IPS-20b (cell line): ENCODE results near the gene SACM1L.

ENCODE experiments used
- H3K27ac ChIP-seq: one replicate; pipeline ENCODE4 v1.5.1; 2013; ENCODE audit warnings: low read length
- H3K27me3 ChIP-seq: 2 replicates; pipeline ENCODE4 v1.6.1; 2013; ENCODE audit warnings: mild to moderate bottlenecking, low read length, inconsistent platforms; ENCODE audit not compliant: insufficient read depth
- H3K36me3 ChIP-seq: 2 replicates; pipeline ENCODE4 v1.6.1; 2013; ENCODE audit warnings: low read depth, mild to moderate bottlenecking, inconsistent platforms, low read length, moderate library complexity; ENCODE audit not compliant: insufficient read depth
- H3K4me1 ChIP-seq: 2 replicates; pipeline ENCODE4 v1.6.1; 2013; ENCODE audit warnings: mild to moderate bottlenecking, control low read depth, inconsistent platforms, low read length, moderate library complexity; ENCODE audit not compliant: insufficient read depth
- H3K4me3 ChIP-seq: 2 replicates; pipeline ENCODE4 v1.5.1; 2013; ENCODE audit warnings: mild to moderate bottlenecking, low read length, inconsistent platforms
- H3K9ac ChIP-seq: 2 replicates; pipeline ENCODE4 v1.6.1; 2013; ENCODE audit warnings: low read depth, mild to moderate bottlenecking, inconsistent platforms, low read length, moderate library complexity
- H3K9me3 ChIP-seq: 2 replicates; pipeline ENCODE4 v1.6.1; 2013; ENCODE audit warnings: mild to moderate bottlenecking, low read depth, low read length, inconsistent platforms; ENCODE audit not compliant: insufficient read depth

The SACM1L gene

DNA sequence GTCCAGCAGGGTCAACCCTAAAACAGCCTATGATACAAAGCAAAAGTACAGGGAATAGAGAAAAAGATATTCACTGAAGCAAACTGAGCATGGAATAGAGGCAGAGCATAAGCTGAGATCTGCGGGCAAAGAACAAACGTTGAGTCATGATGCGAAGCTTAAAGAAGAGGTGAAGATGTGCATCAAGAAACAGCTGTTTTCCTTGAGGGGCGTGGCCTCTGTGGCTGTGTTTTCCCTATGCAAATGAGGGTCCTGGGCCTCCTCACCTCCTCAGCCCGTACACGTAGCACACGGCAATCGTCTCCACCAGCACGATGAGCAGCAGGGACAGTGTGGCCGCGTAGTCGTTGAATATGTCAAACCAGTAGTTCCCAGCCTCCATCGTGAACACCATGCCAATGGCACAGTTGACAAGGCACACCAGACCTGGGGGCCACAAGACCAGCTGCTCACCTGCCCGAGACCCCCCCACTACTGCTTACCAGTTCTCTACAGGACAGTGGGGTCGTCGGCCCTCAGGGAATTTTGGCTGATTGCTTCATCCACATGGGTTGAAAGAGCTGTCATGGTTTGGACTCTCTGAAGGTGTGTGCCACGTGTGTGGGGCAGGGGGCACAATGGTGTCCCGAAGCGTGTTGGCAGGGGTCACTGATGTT lies 73.6 kb downstream of the SACM1L start:
- H3K4me1 ChIP-seq: peaks cover 3% of the 10 kb centered on the region; the same call in 1 of the 2 replicates
- no peak overlapping the region for H3K4me3 ChIP-seq
- peaks cover 4% of the 10 kb centered on the region; the same call in 1 of the 2 replicates for H3K9me3 ChIP-seq
- H3K9ac ChIP-seq: no peak overlapping the region
- H3K27ac ChIP-seq: no peak overlapping the region
- no peaks in the 10 kb centered on the region for H3K27me3 ChIP-seq
- no peaks in the 10 kb centered on the region for H3K36me3 ChIP-seq

GRCh38 chr3:45763303-45763675 lies 74.1 kb downstream of the SACM1L start:
- Histone ChIP-seq H3K9ac (no peak overlapping the region), H3K36me3 (no peaks in the 10 kb centered on the region), H3K9me3 (peaks cover 4% of the 10 kb centered on the region; the same call in 1 of the 2 replicates), H3K27me3 (no peaks in the 10 kb centered on the region), H3K27ac (no peak overlapping the region), H3K4me1 (peaks cover 3% of the 10 kb centered on the region; the same call in 1 of the 2 replicates), H3K4me3 (no peak overlapping the region)

DNA sequence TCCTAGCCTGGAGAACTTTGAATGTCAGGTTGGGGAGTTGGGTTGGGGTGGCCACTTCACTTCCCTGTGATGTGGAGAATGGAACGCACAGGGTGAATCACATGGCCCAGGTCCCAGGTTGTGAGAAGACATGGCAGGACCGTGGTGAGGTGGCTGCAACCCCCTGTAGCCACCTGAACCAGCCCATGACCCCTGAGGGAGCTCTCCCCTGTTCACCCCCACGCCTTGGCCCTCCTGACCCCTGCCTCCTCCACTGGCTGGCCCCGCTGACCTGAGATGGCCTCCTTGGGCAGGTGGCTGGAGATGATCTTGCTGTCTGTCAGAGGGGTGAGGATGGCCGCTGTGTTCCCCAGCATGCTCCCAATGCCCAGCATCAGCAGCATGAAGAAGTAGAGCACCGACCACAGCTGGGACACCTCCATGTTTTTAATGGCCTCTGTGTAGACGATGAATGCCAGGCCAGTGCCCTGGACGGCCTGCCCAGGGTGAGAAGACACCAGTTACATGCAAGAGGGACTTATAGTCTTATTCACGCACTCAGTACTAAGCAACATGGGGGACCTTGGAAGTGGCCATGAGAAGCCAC lies 76.2 kb downstream of the SACM1L start:
- Histone ChIP-seq H3K4me1 (peaks cover 3% of the 10 kb centered on the region; the same call in 1 of the 2 replicates), H3K9me3 (peaks cover 4% of the 10 kb centered on the region; the same call in 1 of the 2 replicates), H3K27me3 (no peaks in the 10 kb centered on the region), H3K27ac (no peak overlapping the region), H3K4me3 (no peak overlapping the region), H3K36me3 (no peaks in the 10 kb centered on the region), H3K9ac (no peak overlapping the region)

DNA sequence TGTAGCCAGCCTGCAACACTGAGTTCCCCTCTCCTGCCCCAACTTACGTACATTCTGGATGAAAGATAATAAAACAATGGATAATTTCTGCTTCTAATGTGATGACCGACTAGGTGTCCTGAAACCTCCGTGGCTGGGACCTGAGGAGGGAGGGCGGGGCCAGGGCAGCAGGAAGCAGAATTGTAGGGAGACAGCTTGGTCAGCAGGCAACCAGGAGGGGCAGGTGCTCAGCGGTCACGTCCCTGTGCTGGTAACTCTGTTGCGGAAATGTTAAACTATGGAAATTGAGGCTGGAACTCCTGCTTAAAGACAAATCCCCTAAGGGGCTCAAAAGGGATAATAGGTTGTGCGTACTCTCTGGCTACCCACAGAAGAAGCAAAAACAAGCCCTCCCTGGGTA lies 76.8 kb downstream of the SACM1L start:
- Histone ChIP-seq H3K9ac (no peak overlapping the region), H3K27ac (no peak overlapping the region), H3K9me3 (peaks cover 4% of the 10 kb centered on the region; the same call in 1 of the 2 replicates), H3K4me1 (no peaks in the 10 kb centered on the region), H3K36me3 (no peaks in the 10 kb centered on the region), H3K4me3 (no peak overlapping the region), H3K27me3 (no peaks in the 10 kb centered on the region)

- Histone ChIP-seq H3K4me3 (no peak overlapping the region), H3K27me3 (no peaks in the 10 kb centered on the region), H3K9me3 (peaks cover 4% of the 10 kb centered on the region; the same call in 1 of the 2 replicates), H3K9ac (no peak overlapping the region), H3K4me1 (no peaks in the 10 kb centered on the region), H3K36me3 (no peaks in the 10 kb centered on the region), H3K27ac (no peak overlapping the region)
These were observed 82.1 kb downstream of the SACM1L start for GRCh38 chr3:45771166-45771775.

DNA sequence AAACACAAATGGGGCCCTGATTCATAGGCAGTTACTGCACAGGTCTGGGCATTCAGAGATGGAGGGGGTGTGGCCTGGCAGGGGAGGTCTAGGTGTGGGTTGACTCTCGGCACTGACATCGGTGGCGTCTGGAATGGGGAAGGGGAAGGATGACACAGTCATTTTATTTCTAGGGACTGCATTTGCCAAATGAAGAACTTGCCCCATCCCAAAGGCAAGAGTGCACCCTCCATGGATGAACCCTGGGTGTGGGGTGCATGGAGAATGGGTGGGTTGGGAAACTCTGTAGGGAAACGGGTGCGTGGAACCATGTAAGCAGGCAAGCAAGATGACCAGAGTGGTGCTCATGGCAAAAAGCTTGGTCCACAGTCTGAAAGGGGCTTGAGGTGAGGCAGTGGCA lies 82.6 kb downstream of the SACM1L start:
- Histone ChIP-seq H3K4me1 (no peaks in the 10 kb centered on the region), H3K9me3 (peaks cover 4% of the 10 kb centered on the region; the same call in 1 of the 2 replicates), H3K27ac (no peak overlapping the region), H3K4me3 (no peak overlapping the region), H3K27me3 (no peaks in the 10 kb centered on the region), H3K36me3 (no peaks in the 10 kb centered on the region), H3K9ac (no peak overlapping the region)

GRCh38 chr3:45772341-45773035 lies 83.3 kb downstream of the SACM1L start:
- H3K9ac ChIP-seq: no peak overlapping the region
- H3K4me3 ChIP-seq: no peak overlapping the region
- H3K27ac ChIP-seq: no peak overlapping the region
- H3K36me3 ChIP-seq: no peaks in the 10 kb centered on the region
- no peaks in the 10 kb centered on the region for H3K4me1 ChIP-seq
- H3K27me3 ChIP-seq: no peaks in the 10 kb centered on the region
- H3K9me3 ChIP-seq: peaks cover 2% of the 10 kb centered on the region; the same call in 1 of the 2 replicates

- no peak overlapping the region for H3K27ac ChIP-seq
- H3K9ac ChIP-seq: no peak overlapping the region
- no peaks in the 10 kb centered on the region for H3K4me1 ChIP-seq
- H3K4me3 ChIP-seq: no peak overlapping the region
- no peaks in the 10 kb centered on the region for H3K9me3 ChIP-seq
- H3K27me3 ChIP-seq: no peaks in the 10 kb centered on the region
- no peaks in the 10 kb centered on the region for H3K36me3 ChIP-seq
These were observed 83.9 kb downstream of the SACM1L start for GRCh38 chr3:45773072-45773471.

- H3K27me3 ChIP-seq: no peaks in the 10 kb centered on the region
- H3K4me1 ChIP-seq: no peaks in the 10 kb centered on the region
- no peak overlapping the region for H3K9ac ChIP-seq
- no peak overlapping the region for H3K4me3 ChIP-seq
- no peak overlapping the region for H3K27ac ChIP-seq
- H3K9me3 ChIP-seq: no peaks in the 10 kb centered on the region
- H3K36me3 ChIP-seq: no peaks in the 10 kb centered on the region
These were observed 84.7 kb downstream of the SACM1L start for GRCh38 chr3:45773714-45774449.

DNA sequence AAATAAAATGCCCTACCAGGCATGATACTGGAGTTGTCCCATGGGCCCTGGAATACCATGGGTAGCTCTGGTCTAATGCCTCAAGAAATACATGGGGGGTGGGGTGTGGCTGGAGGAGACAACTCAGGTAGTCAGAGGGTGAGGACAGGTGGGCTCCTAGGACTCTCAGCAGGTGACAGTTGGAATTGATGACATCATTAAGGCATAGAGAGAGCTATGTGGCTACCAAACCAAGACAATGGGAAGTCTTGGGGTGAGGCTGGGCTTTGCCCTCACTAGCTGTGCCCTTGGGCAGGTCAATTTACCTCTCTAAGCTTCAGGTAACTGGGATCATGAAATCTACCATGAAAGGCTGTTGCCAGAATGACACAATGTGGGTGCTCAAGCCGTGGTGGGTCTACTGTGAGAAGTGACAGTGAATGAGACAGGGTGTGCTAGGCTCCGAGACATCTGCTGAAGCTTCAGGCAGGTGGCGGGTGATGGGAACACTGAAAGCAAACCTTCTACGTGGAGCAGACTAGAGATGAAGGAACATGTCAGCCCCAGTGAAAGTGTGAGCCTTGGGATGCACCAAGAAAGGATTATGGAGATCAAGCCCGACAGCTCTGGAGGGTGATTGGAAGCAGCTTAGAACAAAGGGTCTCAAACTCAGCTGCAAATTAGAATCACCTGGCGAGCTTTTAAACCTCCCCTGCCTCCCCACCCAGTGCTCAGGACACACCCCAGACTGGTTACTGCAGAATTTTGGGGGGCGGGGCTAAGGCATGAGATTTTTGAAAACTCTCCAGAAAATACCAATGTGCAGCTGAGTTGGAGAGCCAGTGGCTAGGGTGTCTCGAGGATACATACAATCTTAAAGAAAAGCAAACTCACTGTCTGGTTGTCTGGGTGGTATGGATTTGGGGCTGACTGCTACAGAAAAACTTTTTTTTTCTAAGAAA lies 85.7 kb downstream of the SACM1L start:
- Histone ChIP-seq H3K27me3 (no peaks in the 10 kb centered on the region), H3K36me3 (no peaks in the 10 kb centered on the region), H3K9ac (no peak overlapping the region)

More for the DNA sequence above, 85.7 kb downstream of the SACM1L start:
- no peak overlapping the region for H3K4me3 ChIP-seq
- no peaks in the 10 kb centered on the region for H3K4me1 ChIP-seq
- no peak overlapping the region for H3K27ac ChIP-seq
- H3K9me3 ChIP-seq: no peaks in the 10 kb centered on the region
